GM21360 (cell line): ENCODE data around the gene EXOC3L1.

Source experiments
- ATAC-seq: cut with Tn5 transposase; IDR thresholded peaks from one replicate; pipeline ENCODE4 v1.9.1; 2021; ENCODE audit warnings: mild to moderate bottlenecking, moderate library complexity; ENCODE audit not compliant: unreplicated experiment

The EXOC3L1 gene

DNA sequence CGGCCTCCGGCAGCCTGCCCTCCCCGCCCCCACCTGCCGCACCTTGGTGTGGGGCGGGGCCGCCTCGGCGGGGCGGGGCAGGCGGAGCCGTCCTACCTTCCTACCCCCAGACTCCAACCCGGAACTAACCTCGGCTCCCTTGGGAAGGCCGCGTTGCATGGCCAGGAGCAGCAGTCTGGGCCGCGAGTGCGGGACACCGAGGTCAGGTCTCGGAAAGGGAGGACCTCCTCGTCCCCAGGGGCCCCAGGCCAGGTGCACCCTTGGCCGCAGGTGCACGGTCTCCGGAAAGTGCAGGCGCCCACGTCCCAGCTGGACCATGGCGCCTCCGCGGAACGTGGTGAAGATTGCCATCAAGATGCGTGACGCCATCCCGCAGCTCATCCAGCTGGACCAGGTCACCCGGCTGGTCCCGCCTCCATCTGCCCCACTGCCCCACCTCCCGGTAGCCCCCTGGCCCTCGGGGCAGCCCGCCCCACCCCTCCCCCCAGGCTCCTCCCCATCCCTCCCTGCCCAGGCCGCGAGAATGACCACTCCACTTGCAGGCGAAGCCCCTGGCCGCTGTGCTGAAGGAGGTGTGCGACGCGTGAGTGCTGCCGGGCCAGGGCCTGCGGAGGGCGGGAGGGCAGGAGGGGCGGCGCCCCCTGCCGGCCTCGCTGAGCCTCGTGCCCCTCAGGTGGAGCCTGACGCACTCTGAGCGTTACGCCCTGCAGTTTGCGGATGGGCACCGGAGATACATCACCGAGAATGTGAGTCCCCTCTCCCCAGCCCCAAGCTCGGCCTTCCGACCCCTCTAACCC lies 9.3 kb upstream of the EXOC3L1 start, which contains the start of gene ELMO3:
Gene ELMO3 (plus strand): TSS at position 121 of the 797 bp plus-strand sequence. CDS start 196 bp downstream, at position 317.
- ATAC-seq: no peak

DNA sequence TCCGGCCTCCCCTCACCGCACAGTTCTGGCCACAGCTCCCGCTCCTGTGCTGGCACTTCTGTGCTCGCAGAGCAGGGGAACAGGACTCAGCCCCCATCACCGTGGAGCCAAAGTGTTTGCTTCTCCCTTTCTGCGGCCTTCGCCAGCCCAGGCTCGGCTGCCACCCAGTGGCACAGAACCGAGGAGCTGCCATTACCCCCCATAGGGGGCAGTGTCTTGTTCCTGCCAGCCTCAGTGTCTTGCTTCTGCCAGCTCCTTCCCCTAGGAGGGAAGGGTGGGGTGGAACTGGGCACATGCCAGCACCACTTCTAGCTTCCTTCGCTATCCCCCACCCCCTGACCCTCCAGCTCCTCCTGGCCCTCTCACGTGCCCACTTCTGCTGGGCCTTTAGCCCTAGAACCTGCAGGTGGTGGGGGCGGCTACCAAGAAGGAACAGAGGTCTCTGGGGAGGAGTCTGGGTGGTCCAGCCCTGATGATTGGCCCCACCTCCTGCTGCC lies 8.3 kb upstream of the EXOC3L1 start:
- no peak for ATAC-seq

DNA sequence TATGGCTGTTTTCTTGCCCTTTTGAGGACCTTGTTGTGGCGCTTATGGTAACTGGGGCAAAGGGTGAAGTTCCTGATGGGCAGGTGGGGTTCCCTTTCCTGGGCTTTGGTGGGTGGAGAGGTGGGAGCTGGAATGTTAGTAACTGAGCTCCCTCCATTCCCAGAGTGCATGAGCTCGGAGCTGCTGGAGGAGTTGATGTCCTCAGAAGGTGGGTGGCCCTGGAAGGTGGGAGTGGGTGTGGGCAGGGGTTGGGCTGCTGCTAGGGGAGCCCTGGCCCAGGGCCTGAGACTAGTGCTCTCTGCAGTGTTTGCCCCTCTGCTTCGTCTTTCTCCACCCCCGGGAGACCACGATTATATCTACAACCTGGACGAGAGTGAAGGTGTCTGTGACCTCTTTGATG lies 7.8 kb upstream of the EXOC3L1 start:
- ATAC-seq: no peak

DNA sequence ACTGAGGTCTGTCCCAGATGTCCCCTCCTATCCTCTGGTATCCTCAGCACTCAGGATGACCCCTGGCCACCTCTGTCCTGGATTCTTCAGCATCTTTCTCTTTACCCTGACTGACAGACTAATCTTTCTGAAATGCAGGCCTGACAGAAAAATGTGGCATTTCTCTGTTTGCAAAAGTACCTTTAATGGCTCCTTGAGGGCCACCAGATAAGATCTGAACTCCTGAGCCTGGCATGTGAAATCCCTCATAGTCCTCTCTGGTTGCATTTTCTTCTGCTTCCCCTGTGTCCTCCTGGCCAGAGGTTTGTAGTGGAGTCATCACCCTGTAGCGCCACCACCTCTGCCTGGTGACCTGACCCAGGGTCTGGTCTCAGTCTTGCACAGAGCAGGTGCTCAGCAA lies 6.9 kb upstream of the EXOC3L1 start:
- ATAC-seq: no peak

DNA sequence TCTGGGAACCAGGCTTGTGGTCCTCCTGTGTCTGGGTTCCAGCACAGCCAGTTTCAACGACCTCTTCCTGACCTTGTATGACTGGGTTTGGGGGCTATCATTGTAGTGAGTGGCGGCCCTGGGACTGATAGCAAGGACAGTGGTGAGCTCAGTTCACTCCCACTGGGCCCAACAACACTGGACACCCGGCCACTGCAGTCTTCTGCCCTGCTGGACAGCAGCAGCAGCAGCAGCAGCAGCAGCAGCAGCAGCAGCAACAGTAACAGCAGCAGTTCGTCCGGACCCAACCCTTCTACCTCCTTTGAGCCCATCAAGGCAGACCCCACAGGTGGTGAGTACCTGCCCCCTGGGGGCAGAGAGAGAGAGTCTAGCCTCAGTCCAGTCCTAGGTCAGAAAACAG lies 5.7 kb upstream of the EXOC3L1 start:
- ATAC-seq: no peak

DNA sequence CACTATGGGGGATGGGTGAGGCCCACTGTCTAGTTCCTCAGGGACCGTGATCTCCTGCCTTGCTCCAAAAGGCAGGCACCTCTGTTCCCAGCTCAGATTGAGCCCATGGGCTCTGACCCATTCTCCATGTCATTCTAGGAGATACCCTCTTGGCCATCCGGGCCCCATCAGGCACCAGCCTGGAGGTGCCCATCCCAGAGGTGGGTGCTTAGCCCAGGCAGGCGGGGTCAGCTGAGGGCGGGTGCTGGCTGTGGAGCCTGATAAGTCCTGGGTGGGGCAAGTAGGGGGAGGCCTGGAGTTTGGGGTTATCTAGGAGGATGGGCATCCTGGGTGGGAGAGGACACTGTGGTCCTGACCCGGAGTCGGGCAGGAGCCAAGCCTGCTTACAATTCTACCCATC lies 4.3 kb upstream of the EXOC3L1 start:
- no peak for ATAC-seq

DNA sequence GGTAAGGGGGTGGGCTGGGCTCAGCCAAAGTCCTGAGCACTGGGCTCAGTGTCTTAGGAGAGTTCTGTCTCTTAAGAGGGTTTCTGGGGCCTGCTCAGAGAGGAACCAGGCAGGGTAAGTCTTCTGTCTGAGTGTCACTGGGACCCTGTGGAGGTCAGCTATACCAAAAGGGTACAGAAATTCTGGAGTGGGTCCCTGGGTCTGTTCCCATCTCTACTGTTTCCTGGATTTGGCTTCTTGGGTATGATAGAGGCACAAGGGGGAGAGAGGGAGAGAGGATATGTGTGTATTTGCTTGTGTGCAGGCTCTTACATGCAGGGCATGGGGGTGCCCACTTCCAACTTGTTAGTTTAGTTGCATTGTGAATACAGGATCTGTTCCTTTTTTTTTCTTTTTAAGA lies 3.6 kb upstream of the EXOC3L1 start:
- no peak for ATAC-seq

DNA sequence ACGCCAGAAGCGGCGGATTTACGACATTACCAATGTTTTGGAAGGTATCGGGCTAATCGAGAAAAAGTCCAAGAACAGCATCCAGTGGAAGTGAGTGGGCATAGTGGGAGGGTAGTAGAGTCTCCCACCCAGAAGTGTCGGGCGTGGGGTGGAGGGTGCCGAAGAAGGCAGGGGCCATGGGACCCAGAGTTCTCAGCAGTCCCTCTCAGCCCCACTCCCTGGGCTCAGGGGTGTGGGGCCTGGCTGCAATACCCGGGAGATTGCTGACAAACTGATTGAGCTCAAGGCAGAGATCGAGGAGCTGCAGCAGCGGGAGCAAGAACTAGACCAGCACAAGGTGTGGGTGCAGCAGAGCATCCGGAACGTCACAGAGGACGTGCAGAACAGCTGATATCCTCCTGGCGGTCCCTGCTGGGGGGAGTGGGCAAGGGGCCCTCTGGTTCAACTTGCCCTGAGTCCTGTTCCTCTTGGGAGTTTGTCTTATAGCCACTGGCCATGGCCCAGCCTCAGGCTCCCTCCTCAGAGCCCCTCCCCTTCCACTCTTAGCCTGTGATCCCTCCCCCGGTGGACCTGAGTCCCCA lies 2.9 kb upstream of the EXOC3L1 start:
- no peak for ATAC-seq

DNA sequence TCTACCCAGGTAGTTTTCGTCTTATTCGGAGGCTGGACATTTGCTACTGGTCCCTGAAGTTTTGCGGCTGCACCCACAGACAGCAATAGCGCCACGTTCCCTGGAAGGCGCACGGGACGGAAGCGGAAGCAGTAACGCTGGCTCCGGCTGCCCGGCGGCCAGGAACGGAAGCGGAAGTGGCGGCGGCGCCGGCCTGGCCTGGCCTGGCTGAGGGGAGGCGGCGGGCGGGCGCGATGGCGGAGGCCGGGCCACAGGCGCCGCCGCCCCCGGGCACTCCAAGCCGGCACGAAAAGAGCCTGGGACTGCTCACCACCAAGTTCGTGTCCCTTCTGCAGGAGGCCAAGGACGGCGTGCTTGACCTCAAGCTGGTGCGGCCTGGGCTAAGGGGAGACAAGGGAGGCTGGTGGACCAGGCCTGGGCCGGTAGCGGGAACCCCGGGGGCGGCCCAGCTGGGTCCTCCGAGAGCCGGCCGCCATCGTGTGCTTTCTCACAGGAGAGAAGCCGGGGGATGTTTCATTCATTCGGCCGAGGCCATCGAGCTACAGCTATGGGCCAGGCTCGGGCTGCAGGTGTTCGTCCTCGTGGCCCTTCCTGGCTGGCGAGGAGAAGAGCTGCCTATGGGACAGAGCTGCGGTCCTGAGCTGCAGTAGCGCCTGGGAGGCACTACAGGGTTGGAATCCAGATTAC lies 2.2 kb upstream of the EXOC3L1 start, which contains the start of gene E2F4:
Gene E2F4 (plus strand): TSS at position 161 of the 687 bp plus-strand sequence. CDS start 73 bp downstream, at position 234.
- ATAC-seq: peak; percentile 83

DNA sequence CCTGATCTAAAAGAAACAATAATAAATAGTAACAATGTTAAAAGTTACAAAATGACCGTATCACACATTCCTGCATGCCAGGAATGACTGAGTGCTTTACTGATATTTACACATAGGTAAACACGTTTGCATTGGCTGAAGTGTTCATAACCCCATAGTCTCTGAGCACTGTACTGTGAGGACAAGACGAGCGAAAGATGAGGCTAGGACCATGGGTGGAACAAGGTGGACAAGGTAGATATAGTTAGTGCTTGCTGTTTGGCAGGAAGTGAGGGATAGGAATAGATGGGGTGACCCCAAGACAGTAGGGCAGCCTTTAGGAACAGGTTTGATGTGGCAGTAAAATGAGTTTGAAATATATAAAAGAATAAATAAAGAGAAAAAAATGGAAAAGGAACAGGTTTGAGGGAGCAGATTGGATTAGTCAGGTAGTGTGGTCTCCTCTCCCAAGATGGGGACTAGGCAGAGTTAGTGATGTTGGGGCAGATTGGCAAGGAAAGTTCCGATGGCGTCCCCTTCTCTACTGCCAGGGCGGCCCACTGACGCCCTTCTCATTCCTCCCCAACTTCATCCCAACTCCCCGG lies 1.6 kb upstream of the EXOC3L1 start:
- ATAC-seq: no peak

DNA sequence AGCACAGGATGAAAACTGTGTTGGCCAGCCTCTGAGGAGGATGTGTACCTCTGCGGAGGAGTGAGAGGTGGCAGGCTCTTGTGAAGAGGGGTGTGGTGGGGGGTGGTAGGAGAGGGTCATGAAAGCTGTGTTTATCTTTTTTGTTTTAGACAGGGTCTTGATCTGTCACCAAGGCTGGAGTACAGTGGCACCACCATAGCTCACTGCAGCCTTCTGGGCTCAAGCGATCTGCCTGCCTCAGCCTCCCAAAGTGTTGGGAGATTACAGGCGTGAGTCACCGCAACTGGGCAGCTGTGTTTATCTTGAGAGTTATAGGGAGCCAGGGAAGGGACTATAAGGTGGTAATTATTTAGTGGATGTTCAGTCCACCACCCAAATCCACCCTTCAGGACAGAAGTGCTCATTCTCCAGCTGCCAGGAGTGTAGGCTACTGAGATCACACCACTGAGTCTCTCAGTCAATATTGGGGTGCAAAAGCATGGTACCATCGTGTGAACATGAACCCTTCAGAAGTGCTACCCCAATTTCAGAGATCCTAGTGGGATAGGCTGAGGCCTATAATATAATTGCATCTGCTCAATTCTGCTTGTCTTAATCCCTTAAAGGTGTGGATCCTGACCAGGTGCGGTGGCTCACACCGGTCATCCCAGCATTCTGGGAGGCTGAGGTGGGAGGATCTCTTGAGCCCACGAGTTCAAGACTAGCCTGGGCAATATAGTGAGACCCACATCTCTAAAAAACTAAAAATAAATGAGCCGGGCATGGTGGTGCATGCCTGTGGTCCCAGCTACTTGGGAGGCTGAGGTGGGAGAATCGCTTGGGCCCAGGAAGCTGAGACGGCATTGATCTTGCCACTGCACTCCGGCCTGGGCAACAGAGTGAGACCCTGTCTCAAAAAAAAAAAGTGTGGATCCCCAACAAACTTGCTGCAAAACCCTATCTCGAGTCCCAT lies 788 bp upstream of the EXOC3L1 start:
- no peak for ATAC-seq

DNA sequence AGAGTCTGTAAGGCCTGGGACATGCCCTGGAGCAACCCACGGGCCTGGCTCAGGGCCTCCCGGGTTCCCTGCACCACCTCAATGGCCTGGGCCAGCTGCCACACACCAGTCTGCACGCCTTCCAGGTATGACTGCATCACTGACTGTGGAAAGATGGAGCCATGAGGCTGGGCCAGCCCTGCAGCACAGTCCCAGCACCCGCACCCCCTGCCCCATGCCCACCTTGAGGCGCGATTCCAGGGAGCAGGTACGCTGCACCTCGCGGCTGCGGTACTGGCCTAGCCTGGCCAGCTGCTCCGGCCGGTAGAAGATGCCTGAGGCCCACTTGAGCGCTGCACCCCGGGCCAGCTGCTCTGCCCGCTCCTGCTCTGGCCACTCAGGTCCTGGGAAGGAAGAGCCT lies 1.1 kb downstream of the EXOC3L1 start:
- ATAC-seq: no peak

DNA sequence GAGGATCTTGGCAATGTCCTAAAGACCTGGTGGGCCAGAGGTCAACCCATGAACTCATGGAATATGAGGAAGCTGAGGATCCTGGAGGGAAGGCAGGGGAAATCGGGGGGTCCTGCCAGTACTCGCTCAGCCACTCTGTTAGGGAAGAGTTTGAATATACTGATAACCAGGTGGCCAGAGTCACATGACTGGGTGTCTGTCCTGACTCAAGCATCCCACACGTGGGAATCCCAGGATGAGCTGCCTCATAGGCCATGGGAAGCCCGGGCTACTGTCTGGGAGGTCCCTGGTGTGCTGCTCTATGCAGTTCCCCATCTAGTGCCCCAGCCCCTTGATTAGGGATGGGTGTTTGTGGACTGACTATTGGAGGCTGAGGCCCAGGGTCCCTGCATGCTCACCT lies 1.6 kb downstream of the EXOC3L1 start:
- ATAC-seq: no peak

DNA sequence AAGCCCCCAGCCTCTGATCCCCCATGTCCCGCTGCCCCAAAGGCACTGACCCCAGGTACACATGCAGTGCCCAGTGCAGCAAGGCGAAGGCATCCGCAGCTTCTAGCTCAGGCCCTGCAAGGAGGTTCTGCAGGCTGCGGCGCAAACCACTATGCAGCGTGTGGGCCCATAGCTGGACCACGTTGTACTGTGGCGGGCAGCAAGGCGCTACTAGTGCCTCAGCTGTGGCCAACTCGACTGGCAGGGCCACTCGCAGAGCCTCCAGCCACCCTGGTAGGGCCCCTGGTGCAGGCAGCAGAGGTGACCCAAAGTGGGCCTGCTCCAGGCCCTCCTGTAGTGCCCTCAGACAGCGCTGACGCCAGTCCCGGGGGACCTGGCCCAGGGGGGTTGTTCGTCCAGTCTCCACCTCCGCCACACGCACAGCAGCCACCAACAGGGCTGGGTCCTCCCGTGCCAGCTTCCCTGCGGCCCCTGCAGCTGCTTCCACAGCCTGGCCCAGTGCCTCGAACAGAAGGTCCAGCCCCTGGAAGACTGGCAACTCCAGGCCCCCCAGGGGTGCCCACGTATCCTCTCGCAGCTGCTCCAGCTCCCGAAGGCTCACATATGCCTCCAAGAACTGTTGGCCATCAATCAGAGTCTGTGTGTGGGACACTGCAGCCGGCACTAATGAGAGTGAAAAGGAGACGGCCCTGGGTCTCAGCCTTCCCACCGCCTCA lies 2.6 kb downstream of the EXOC3L1 start:
- no peak for ATAC-seq

DNA sequence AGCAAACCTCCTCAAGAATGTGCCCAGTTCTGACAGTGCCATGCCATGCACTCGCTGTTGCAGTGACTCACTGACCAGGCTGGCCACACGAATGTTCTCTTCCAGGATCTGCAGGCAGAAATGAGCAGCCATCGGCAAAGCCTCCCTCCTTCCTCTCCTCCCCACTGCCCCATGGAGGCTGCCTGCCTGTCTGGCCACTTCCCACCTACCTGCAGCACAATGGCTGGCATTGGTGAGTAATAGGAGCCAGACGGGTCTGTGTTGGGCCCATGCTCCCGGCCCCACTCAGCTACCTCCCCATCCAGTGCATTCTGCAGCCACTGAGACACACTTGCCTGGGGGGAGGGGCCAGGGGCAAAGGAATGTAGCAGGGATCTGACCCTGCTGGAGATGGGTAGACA lies 3.4 kb downstream of the EXOC3L1 start:
- ATAC-seq: no peak

DNA sequence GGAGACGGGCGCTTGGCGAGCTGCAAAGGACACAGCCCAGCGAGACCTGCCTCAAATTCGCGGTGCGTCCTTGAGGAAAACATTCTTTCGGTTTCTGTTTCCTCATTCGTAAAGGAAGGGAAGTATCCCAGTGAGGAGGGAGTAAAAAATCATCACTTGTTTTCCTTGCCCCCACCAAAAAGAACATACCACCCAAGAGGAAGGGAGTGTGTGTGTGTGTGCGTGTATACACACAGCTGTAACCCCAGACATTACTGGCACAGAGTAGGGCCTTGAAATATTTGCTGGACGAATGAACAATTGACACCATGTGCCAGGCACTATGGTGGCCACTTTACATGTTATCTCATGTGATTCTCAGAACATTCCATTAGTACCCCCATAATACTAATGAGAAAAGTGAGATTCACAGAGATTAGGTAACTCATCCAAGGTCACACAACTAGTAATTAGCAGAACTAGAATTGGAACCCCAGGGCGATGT lies 4.2 kb downstream of the EXOC3L1 start:
- ATAC-seq: no peak

DNA sequence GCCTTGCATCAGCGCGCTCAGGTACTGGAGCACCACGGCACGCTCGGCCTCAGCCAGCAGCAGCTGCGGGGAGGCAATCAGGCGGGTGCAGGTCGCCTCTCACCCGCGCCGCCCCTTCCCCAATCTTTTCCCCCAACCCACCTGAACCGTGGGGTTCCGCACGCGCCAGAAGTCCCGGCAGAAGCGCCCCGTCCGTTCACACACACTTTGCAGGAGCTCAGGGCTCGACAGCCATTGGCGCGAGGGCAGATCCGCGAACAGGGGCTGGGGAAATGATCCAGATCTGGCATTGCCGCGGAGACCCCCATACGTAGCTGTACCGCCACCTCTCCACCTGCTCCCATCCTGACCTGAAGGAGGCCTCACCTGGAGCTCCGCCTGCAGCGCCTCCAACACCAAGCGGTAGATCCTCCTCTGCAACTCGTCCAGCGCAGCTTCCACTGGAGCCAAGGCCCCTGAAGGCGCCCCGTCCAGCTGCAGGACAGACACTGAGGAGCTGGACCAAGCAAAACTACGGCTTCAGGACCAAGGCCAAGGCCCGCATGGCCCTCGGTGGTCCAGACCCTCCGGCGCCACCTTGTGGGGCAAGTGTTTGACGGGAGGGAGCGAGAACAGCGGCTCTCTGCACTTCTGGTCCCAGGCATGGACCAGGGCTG lies 4.8 kb downstream of the EXOC3L1 start:
- ATAC-seq: no peak

DNA sequence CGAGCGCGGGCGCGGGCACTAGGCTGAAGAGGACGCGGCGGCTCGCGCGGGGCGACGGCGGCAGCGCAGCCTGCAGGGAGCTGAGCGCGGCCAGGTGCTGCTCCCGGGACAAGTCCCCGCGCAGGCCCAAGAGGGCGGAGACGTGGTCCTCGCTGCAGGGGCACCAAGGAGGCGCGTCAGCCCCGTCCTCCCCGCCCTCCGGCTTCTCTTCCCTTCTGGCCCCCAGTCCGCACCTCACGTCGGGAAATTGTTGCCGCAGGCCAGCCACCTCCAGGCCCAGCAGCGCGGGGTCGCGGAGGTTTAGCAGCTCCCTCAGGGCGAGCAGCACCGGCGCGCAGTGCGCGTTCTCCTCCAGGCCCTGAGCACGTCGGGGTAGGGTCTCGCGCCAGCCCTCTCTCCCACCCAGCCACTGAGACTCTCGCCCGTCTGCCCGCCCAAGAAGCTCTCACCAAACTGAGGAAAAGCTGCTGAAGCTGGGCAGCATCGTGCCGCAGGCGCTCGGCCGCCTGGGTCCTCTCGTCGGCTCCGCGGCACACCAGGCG lies 5.4 kb downstream of the EXOC3L1 start:
- no peak for ATAC-seq
